GM23338 (cell line): Measurements from ENCODE around the gene STXBP2. TPM values are rescaled to one million over a fixed set of nuclear protein-coding genes. Genes with fewer than 3 reads are reported as not detected.

Experiments
- ATAC-seq: fragments of 200-7000 bp; cut with Tn5 transposase; 3 replicates; pipeline ENCODE4 v1.9.1; 2020
- DNase-seq: peaks from one replicate; pipeline ENCODE4 v3.0.0-alpha.2; 2015; ENCODE audit warnings: low spot score
- H2AFZ ChIP-seq: fragments of 200-600 bp; sonication (generic); 2 replicates; pipeline ENCODE4 v1.8.0; 2016; ENCODE audit warnings: antibody characterized with exemption, mild to moderate bottlenecking, moderate library complexity
- H3F3A ChIP-seq: fragments of 200-600 bp; sonication (generic); replicated peaks from 2 replicates; pipeline ENCODE4 v1.8.0; 2017; ENCODE audit warnings: antibody characterized with exemption, mixed run types, low read depth
- H3K27ac ChIP-seq: fragments of 200-600 bp; sonication (generic); 2 replicates; pipeline ENCODE4 v1.6.1; 2016; ENCODE audit warnings: low read depth
- H3K27me3 ChIP-seq: fragments of 200-600 bp; sonication (generic); 2 replicates; pipeline ENCODE4 v1.8.0; 2016; ENCODE audit warnings: mild to moderate bottlenecking, mixed run types, moderate library complexity; ENCODE audit not compliant: insufficient read depth
- H3K36me3 ChIP-seq: fragments of 200-600 bp; sonication (generic); 2 replicates; pipeline ENCODE4 v1.8.0; 2016; ENCODE audit warnings: mild to moderate bottlenecking; ENCODE audit not compliant: insufficient read depth
- H3K4me1 ChIP-seq: fragments of 200-600 bp; sonication (generic); 2 replicates; pipeline ENCODE4 v1.8.0; 2016; ENCODE audit warnings: mild to moderate bottlenecking, moderate library complexity; ENCODE audit not compliant: insufficient read depth
- H3K4me2 ChIP-seq: fragments of 200-600 bp; sonication (generic); 2 replicates; pipeline ENCODE4 v1.7.1; 2017; ENCODE audit warnings: mixed run types
- H3K4me3 ChIP-seq: fragments of 200-600 bp; sonication (generic); 2 replicates; pipeline ENCODE4 v1.6.1; 2016; ENCODE audit warnings: mixed run types
- H3K79me2 ChIP-seq: fragments of 200-600 bp; sonication (generic); replicated peaks from 2 replicates; pipeline ENCODE4 v1.8.0; 2017; ENCODE audit warnings: mild to moderate bottlenecking; ENCODE audit not compliant: insufficient read depth
- H3K9me2 ChIP-seq: fragments of 200-600 bp; sonication (generic); 2 replicates; pipeline ENCODE4 v1.8.0; 2017; ENCODE audit not compliant: insufficient read depth
- H4K20me1 ChIP-seq: fragments of 200-600 bp; sonication (generic); replicated peaks from 2 replicates; pipeline ENCODE4 v1.8.0; 2017; ENCODE audit warnings: mild to moderate bottlenecking; ENCODE audit not compliant: insufficient read depth
- H3K27ac Mint-ChIP-seq: 2 replicates; pipeline ENCODE4 v1.8.0; 2020; ENCODE audit warnings: inconsistent platforms, mild to moderate bottlenecking, moderate library complexity, mixed read lengths
- H3K27me3 Mint-ChIP-seq: 3 replicates; pipeline ENCODE4 v1.8.0; 2022; ENCODE audit warnings: low read depth, mild to moderate bottlenecking, moderate library complexity, mixed read lengths, inconsistent platforms; ENCODE audit not compliant: insufficient read depth, poor library complexity
- H3K36me3 Mint-ChIP-seq: 3 replicates; pipeline ENCODE4 v1.8.0; 2021; ENCODE audit warnings: low read depth, mild to moderate bottlenecking, inconsistent platforms, moderate library complexity, mixed read lengths
- H3K4me1 Mint-ChIP-seq: 3 replicates; pipeline ENCODE4 v1.8.0; 2020; ENCODE audit warnings: mild to moderate bottlenecking, inconsistent platforms, mixed read lengths
- H3K4me3 Mint-ChIP-seq: 3 replicates; pipeline ENCODE4 v1.8.0; 2021; ENCODE audit warnings: moderate library complexity, mild to moderate bottlenecking, inconsistent platforms, mixed read lengths
- H3K9me3 Mint-ChIP-seq: 3 replicates; pipeline ENCODE4 v1.8.0; 2020; ENCODE audit warnings: moderate library complexity, mild to moderate bottlenecking, inconsistent platforms, mixed read lengths
- CREB1 ChIP-seq: fragments of 250-450 bp; sonication (Bioruptor Pico); IDR thresholded peaks from 2 replicates; pipeline ENCODE4 v1.5.0; 2020; ENCODE audit warnings: low read depth, mild to moderate bottlenecking, moderate library complexity
- EZH2 ChIP-seq: fragments of 200-600 bp; sonication (generic); IDR thresholded peaks from one replicate; pipeline ENCODE4 v1.8.0; 2017; ENCODE audit warnings: antibody characterized with exemption, mild to moderate bottlenecking, low read depth; ENCODE audit not compliant: unreplicated experiment
- EZH2phosphoT487 ChIP-seq: fragments of 200-600 bp; sonication (generic); IDR thresholded peaks from one replicate; pipeline ENCODE4 v1.8.1; 2018; ENCODE audit warnings: antibody characterized with exemption; ENCODE audit not compliant: unreplicated experiment
- JUNB ChIP-seq: IDR thresholded peaks from one replicate; pipeline ENCODE4 v1.6.1; 2016; ENCODE audit warnings: antibody characterized with exemption; ENCODE audit not compliant: unreplicated experiment
- NANOG ChIP-seq: IDR thresholded peaks from 2 replicates; pipeline ENCODE4 v1.6.1; 2016; ENCODE audit warnings: antibody characterized with exemption, borderline replicate concordance
- POLR2AphosphoS5 ChIP-seq: IDR thresholded peaks from 2 replicates; pipeline ENCODE4 v1.6.1; 2016; ENCODE audit warnings: antibody characterized with exemption, low read depth
- STAT1 ChIP-seq: IDR thresholded peaks from one replicate; pipeline ENCODE4 v1.6.1; 2016; ENCODE audit warnings: antibody characterized with exemption; ENCODE audit not compliant: unreplicated experiment
- ZNF114 ChIP-seq: fragments of 250-450 bp; sonication (Bioruptor Pico); IDR thresholded peaks from 2 replicates; pipeline ENCODE4 v1.5.0; 2020; ENCODE audit warnings: mild to moderate bottlenecking, moderate library complexity
- ZNF331 ChIP-seq: fragments of 250-450 bp; sonication (Bioruptor Pico); IDR thresholded peaks from 2 replicates; pipeline ENCODE4 v1.5.0; 2020; ENCODE audit warnings: low read depth, mild to moderate bottlenecking, moderate library complexity
- polyA plus RNA-seq: library from polyadenylated mRNA; unstranded; fragments of >200 nt; fragmentation: Nextera tagmentation; extraction: Ambion mirVana; gene quantifications from 2 replicates; pipeline ENCODE4 v1.2.1, GENCODE V29; 2016
- total RNA-seq: library from RNA; depleted of rRNA; stranded (reverse); fragments of >200 nt; shearing (Covaris generic); gene quantifications from 2 replicates; pipeline ENCODE4 v1.2.3, GENCODE V29; 2014
- TF ChIP-seq, protein P1 (sequence below): IDR thresholded peaks from one replicate; pipeline ENCODE4 v1.6.1; 2018; ENCODE audit warnings: antibody characterized with exemption; ENCODE audit not compliant: unreplicated experiment
- TF ChIP-seq, protein P2 (sequence below), 2 experiments: fragments of 200-600 bp in 1 of 2; sonication (generic) in 1 of 2; conservative IDR thresholded peaks; 2 replicates each; pipeline versions ENCODE4 v1.5.1 to v1.6.1; 2016 to 2017; ENCODE audit warnings: antibody characterized with exemption in 2 of 2, low read depth in 2 of 2, mild to moderate bottlenecking in 2 of 2, moderate library complexity in 1 of 2
- TF ChIP-seq, protein P3 (sequence below): IDR thresholded peaks from 2 replicates; pipeline ENCODE4 v1.6.1; 2016; ENCODE audit warnings: antibody characterized with exemption
- TF ChIP-seq, protein P4 (sequence below): fragments of 250-450 bp; sonication (Bioruptor Pico); IDR thresholded peaks from 2 replicates; pipeline ENCODE4 v1.5.0; 2020; ENCODE audit warnings: mild to moderate bottlenecking, moderate library complexity

Gene STXBP2
- total and polyA plus RNA-seq, 2 experiments from 2014 or later = 42.6 to 55.8 TPM

DNA sequence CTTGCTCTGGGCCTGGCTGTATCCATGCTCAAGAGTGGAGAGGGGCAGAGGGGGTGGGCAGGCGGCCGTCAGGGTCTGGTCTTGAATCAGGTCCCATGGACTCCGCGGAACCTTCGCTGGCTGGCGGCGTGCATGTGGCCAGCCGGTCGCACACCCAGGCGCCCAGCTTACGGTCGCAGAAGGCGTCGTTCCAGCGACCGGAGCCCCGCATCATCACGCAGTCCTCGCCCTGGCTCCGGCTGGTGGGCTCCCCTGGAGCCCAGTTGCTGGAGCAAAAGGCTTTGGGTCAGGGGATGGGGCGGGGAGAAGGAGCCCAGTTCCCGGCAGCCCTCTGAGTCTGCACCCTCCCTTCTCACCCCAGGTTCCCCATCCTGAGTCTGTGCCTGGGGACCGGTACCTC lies 52.3 kb downstream of the STXBP2 start:
- no peaks in the 10 kb centered on the region for H3K9me3 Mint-ChIP-seq
- Histone ChIP-seq H3K79me2 (no peaks in the 10 kb centered on the region), H3K9me2 (peaks cover 4% of the 10 kb centered on the region; the same call in 1 of the 2 replicates), H3K4me1 (peaks cover 7% of the 10 kb centered on the region), H3K27ac (no peak overlapping the region), H3K36me3 (no peaks in the 10 kb centered on the region), H3K4me3 (no peak overlapping the region), H3K4me2 (no peak overlapping the region), H4K20me1 (no peaks in the 10 kb centered on the region; the same call in 1 of the 2 replicates), H3F3A (no peaks in the 10 kb centered on the region), H2AFZ (no peak overlapping the region), H3K27me3 (0 out of 2 replicates have a peak, but pooled peaks cover 2% of the 10 kb centered on the region)
- H3K4me3 Mint-ChIP-seq = no peak overlapping the region
- H3K27ac Mint-ChIP-seq = no peak overlapping the region
- TF ChIP-seq POLR2AphosphoS5 = no peak
- no peak for TF ChIP-seq JUNB
- TF ChIP-seq, protein P1, sequence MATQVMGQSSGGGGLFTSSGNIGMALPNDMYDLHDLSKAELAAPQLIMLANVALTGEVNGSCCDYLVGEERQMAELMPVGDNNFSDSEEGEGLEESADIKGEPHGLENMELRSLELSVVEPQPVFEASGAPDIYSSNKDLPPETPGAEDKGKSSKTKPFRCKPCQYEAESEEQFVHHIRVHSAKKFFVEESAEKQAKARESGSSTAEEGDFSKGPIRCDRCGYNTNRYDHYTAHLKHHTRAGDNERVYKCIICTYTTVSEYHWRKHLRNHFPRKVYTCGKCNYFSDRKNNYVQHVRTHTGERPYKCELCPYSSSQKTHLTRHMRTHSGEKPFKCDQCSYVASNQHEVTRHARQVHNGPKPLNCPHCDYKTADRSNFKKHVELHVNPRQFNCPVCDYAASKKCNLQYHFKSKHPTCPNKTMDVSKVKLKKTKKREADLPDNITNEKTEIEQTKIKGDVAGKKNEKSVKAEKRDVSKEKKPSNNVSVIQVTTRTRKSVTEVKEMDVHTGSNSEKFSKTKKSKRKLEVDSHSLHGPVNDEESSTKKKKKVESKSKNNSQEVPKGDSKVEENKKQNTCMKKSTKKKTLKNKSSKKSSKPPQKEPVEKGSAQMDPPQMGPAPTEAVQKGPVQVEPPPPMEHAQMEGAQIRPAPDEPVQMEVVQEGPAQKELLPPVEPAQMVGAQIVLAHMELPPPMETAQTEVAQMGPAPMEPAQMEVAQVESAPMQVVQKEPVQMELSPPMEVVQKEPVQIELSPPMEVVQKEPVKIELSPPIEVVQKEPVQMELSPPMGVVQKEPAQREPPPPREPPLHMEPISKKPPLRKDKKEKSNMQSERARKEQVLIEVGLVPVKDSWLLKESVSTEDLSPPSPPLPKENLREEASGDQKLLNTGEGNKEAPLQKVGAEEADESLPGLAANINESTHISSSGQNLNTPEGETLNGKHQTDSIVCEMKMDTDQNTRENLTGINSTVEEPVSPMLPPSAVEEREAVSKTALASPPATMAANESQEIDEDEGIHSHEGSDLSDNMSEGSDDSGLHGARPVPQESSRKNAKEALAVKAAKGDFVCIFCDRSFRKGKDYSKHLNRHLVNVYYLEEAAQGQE = no peak
- no peak for TF ChIP-seq CREB1
- TF ChIP-seq, protein P2, sequence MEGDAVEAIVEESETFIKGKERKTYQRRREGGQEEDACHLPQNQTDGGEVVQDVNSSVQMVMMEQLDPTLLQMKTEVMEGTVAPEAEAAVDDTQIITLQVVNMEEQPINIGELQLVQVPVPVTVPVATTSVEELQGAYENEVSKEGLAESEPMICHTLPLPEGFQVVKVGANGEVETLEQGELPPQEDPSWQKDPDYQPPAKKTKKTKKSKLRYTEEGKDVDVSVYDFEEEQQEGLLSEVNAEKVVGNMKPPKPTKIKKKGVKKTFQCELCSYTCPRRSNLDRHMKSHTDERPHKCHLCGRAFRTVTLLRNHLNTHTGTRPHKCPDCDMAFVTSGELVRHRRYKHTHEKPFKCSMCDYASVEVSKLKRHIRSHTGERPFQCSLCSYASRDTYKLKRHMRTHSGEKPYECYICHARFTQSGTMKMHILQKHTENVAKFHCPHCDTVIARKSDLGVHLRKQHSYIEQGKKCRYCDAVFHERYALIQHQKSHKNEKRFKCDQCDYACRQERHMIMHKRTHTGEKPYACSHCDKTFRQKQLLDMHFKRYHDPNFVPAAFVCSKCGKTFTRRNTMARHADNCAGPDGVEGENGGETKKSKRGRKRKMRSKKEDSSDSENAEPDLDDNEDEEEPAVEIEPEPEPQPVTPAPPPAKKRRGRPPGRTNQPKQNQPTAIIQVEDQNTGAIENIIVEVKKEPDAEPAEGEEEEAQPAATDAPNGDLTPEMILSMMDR (conservative IDR thresholded peaks at IDR 0.05; ENCODE audit: low read depth in 2 of 2) = no peak
- no peak for TF ChIP-seq EZH2phosphoT487
- TF ChIP-seq, protein P3, sequence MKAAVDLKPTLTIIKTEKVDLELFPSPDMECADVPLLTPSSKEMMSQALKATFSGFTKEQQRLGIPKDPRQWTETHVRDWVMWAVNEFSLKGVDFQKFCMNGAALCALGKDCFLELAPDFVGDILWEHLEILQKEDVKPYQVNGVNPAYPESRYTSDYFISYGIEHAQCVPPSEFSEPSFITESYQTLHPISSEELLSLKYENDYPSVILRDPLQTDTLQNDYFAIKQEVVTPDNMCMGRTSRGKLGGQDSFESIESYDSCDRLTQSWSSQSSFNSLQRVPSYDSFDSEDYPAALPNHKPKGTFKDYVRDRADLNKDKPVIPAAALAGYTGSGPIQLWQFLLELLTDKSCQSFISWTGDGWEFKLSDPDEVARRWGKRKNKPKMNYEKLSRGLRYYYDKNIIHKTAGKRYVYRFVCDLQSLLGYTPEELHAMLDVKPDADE = no peak
- no peak for TF ChIP-seq EZH2
- no peak for TF ChIP-seq STAT1
- TF ChIP-seq ZNF114 (CRISPR knock-in tag) = no peak
- no peak for TF ChIP-seq ZNF331
- no peak for TF ChIP-seq NANOG
- TF ChIP-seq, protein P4, sequence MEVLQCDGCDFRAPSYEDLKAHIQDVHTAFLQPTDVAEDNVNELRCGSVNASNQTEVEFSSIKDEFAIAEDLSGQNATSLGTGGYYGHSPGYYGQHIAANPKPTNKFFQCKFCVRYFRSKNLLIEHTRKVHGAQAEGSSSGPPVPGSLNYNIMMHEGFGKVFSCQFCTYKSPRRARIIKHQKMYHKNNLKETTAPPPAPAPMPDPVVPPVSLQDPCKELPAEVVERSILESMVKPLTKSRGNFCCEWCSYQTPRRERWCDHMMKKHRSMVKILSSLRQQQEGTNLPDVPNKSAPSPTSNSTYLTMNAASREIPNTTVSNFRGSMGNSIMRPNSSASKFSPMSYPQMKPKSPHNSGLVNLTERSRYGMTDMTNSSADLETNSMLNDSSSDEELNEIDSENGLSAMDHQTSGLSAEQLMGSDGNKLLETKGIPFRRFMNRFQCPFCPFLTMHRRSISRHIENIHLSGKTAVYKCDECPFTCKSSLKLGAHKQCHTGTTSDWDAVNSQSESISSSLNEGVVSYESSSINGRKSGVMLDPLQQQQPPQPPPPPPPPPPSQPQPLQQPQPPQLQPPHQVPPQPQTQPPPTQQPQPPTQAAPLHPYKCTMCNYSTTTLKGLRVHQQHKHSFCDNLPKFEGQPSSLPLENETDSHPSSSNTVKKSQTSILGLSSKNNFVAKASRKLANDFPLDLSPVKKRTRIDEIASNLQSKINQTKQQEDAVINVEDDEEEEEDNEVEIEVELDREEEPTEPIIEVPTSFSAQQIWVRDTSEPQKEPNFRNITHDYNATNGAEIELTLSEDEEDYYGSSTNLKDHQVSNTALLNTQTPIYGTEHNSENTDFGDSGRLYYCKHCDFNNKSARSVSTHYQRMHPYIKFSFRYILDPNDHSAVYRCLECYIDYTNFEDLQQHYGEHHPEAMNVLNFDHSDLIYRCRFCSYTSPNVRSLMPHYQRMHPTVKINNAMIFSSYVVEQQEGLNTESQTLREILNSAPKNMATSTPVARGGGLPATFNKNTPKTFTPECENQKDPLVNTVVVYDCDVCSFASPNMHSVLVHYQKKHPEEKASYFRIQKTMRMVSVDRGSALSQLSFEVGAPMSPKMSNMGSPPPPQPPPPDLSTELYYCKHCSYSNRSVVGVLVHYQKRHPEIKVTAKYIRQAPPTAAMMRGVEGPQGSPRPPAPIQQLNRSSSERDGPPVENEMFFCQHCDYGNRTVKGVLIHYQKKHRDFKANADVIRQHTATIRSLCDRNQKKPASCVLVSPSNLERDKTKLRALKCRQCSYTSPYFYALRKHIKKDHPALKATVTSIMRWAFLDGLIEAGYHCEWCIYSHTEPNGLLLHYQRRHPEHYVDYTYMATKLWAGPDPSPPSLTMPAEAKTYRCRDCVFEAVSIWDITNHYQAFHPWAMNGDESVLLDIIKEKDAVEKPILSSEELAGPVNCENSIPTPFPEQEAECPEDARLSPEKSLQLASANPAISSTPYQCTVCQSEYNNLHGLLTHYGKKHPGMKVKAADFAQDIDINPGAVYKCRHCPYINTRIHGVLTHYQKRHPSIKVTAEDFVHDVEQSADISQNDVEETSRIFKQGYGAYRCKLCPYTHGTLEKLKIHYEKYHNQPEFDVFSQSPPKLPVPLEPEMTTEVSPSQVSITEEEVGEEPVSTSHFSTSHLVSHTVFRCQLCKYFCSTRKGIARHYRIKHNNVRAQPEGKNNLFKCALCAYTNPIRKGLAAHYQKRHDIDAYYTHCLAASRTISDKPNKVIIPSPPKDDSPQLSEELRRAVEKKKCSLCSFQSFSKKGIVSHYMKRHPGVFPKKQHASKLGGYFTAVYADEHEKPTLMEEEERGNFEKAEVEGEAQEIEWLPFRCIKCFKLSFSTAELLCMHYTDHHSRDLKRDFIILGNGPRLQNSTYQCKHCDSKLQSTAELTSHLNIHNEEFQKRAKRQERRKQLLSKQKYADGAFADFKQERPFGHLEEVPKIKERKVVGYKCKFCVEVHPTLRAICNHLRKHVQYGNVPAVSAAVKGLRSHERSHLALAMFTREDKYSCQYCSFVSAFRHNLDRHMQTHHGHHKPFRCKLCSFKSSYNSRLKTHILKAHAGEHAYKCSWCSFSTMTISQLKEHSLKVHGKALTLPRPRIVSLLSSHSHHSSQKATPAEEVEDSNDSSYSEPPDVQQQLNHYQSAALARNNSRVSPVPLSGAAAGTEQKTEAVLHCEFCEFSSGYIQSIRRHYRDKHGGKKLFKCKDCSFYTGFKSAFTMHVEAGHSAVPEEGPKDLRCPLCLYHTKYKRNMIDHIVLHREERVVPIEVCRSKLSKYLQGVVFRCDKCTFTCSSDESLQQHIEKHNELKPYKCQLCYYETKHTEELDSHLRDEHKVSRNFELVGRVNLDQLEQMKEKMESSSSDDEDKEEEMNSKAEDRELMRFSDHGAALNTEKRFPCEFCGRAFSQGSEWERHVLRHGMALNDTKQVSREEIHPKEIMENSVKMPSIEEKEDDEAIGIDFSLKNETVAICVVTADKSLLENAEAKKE (CRISPR knock-in tag) = no peak
- ATAC-seq (peak; percentile 46), DNase-seq (peak; percentile 43)
- H3K27me3 Mint-ChIP-seq = peaks cover 13% of the 10 kb centered on the region
- no peaks in the 10 kb centered on the region; the same call in 1 of the 3 replicates for H3K4me1 Mint-ChIP-seq
- peaks cover 11% of the 10 kb centered on the region; the same call in 2 of the 3 replicates for H3K36me3 Mint-ChIP-seq
